Measurements from ENCODE around the gene MRPS5. TPM values are rescaled to one million over a fixed set of nuclear protein-coding genes. Genes with fewer than 3 reads are reported as not detected.

MRPS5 gene
- total RNA-seq, 1 donor from 2014 or later: 56.3 TPM

GRCh38 chr2:95059656-95060370 lies 61.8 kb downstream of the MRPS5 start:
- DNase-seq: no peak

DNA sequence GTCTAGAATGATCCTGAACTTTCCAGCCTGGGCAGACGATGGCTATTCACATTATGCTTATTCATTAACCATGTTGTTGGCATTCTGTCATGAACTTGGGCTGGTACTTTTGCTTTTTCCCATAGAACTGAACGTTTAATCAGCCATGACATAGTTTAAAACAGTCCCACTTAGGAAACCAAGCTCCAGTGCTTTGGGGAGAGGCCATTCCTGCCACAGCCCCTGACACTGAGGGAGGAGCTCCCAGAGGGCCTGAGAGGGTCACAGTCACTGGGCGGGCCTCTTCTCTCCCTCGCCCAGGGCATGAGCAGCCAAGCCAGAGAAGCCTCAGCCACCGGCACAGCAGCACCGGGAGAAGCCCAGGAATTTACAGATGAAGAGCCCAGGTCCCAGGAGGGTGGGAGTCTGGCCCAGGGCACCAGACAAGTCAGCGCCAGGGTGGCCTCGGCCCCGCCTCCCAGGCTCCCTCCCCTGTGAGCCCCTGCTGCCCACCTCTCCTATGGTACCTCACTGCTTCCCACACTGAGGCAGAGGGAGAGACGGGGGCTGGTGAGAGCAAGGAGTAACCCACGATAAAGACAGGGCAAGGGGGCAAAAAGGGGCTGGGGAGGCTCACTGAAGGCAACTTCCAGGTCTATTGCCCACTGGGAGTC lies 62.5 kb downstream of the MRPS5 start:
- DNase-seq: no peak

DNA sequence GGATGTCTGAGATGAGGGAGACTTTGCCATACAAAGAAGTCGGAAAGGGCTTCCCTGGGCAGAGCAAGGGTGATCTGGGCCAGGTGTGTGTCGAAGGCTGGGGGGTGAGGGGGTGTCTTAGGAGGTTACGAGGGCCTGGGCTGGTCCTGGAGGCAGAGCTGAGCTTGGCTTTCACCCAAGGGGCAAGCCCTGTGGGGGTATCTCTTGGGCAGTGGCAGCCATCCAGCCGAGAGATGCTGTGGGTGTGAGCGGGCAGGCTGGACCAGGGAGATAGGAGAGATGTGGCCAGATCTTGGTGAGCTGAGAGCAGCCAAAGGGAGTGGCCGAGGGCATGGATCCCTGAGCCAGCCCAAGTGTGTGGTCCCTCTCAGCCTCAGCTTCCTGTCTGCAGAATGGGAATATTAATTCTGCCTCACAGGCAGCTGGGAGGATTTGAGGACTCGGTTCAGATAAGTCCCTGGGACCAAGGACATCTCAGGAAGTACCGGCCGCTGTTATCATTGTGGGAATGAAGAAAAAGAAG lies 63.1 kb downstream of the MRPS5 start:
- DNase-seq: no peak

- DNase-seq: no peak
Observed at GRCh38 chr2:95057535-95058370, 63.9 kb downstream of the MRPS5 start.

GRCh38 chr2:95056461-95057459 lies 64.8 kb downstream of the MRPS5 start:
- no peak for DNase-seq

GRCh38 chr2:95056044-95056443 lies 65.6 kb downstream of the MRPS5 start:
- no peak for DNase-seq

DNA sequence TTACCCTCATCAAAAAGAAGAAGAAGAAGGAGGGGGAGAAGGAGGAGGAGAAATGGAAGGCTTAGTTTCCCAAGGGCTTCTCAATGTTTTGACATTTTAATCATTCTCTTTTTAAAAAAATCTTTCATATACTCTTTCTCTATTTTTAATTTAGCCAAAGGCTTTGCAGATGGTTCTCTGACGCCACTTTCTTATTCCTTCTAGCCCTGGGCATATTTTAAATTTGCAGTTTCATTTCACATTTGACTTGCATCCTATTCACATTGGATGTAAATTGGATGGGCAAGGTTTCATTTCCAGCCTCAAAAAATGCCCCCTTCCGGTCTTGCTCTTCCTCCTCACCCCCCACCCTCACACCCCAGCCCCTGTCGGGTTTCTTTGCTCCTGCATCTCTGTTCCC lies 66.3 kb downstream of the MRPS5 start:
- DNase-seq: no peak

- no peak for DNase-seq
Observed at GRCh38 chr2:95054016-95054415, 67.6 kb downstream of the MRPS5 start.

DNA sequence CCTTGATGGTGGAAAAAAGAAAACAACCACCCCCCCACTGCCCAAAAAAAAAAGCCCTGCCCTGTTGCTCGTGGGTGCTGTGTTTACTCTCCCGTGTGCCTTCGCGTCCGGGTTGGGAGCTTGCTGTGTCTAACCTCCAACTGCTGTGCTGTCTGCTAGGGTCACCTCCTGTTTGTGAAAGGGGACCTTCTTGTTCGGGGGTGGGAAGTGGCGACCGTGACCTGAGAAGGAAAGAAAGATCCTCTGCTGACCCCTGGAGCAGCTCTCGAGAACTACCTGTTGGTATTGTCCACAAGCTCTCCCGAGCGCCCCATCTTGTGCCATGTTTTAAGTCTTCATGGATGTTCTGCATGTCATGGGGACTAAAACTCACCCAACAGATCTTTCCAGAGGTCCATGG lies 68.1 kb downstream of the MRPS5 start:
- DNase-seq: no peak

DNA sequence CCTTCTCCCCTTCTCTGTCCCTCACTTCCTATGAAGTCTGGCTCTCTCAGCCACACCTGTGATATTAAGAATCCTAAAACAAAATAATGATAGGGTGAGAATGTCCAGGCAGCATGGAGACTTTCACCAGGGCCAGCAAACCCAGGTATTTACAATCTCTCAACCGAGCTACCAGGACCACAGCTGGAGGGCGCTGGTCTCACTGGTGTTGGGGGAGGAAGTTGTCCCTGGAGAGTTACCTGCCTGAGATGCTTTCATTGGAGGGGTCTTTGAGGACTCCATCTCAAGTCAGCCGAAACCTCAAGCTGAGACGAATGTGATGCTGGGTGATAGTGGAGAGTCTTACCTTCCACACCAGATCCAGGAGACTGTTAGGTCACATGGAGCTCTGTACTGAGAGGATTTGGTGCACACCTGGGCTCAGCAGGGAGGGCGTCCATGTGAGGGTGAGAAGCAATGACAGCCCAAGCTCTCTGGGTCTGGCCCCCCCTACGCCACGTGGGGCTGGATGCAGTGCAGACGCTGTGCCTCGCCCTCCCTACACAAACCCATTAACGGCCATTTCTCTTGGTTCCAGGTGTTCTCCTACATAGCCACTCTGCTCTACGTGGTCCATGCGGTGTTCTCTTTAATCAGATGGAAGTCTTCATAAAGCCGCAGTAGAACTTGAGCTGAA lies 68.7 kb downstream of the MRPS5 start:
- DNase-seq: no peak

DNA sequence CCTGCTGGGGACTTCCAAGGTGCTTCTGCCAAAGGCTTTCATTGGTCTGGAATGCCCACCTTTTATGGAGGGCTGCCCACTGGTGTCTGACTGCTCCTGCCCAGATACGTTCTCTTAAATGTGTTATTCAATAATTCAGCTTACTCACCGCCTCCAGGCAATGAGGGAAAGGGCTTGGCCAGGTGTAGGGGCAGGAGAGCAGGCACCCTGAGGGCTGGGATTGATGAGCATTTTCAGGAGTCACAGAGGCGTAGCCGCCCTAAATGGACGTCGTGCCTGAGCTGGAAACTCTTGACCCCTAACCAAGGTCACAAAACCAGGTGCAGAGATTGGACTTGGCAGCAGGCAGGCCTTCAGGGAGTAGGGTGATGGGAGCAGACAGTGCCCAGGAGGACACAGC lies 69.3 kb downstream of the MRPS5 start:
- no peak for DNase-seq

DNA sequence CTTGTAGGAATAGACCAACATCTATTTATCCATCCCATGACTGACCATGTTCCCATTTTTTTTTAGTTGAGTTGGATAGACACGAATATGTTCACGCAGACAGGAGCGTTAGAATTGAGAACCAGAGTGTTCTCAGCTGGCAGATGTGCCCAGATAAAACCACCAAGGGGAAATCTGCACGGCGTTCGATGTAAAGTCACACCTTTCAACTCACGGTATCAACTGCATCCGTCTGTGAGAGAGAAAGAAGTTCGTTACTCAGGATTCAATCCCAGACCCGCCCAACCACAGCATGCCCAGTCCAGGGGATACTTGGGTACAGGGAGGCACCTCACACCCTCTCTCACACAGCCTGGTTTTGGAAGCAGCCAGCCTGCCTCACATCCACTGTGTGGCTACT lies 70.0 kb downstream of the MRPS5 start:
- DNase-seq: no peak

DNA sequence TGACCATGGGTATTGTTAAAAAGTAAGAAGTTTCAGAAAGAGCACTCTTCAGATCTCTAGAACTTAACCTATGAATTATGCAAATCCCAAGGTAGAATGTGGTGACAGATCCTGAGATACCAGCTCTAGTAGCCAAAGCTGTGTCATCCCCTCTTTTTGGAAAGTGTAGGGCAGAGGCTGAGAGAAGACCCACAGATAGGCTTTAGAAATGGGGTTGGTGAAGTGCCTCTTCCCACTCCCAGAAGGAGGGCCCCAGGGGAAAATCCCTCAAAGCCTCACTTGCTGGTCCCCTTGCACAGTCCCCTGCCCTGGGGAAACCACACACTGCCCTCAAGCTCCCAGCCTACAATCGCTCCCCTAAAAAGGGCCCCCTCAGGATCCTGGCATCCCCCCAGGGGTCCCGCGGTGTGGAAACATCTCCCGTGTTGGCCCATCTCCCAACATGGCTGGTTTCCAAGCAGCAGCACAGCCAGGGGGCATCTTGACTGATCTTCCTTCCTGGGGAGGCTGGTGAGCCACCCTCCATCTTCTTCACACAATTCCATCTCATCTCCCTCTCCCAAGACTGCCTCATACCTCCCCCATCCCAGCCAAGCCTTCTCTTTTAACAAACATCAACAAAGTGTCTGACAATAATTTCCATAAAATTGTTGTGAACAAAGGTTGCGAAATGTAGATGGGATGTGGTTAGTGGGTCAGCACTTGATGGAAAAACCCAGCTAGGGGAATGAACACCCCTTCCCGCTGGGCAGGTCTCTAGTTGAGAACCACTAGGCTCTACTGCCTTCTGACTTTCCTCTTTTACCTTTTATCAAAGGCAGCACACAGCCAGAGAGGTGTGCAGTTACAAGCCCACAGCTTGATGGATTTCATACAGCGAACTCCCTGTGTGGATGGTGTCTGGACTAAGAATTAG lies 71.0 kb downstream of the MRPS5 start:
- no peak for DNase-seq

GRCh38 chr2:95049961-95050360 lies 71.6 kb downstream of the MRPS5 start:
- no peak for DNase-seq

- DNase-seq: no peak
Observed at GRCh38 chr2:95049683-95049955, 72.0 kb downstream of the MRPS5 start.

DNA sequence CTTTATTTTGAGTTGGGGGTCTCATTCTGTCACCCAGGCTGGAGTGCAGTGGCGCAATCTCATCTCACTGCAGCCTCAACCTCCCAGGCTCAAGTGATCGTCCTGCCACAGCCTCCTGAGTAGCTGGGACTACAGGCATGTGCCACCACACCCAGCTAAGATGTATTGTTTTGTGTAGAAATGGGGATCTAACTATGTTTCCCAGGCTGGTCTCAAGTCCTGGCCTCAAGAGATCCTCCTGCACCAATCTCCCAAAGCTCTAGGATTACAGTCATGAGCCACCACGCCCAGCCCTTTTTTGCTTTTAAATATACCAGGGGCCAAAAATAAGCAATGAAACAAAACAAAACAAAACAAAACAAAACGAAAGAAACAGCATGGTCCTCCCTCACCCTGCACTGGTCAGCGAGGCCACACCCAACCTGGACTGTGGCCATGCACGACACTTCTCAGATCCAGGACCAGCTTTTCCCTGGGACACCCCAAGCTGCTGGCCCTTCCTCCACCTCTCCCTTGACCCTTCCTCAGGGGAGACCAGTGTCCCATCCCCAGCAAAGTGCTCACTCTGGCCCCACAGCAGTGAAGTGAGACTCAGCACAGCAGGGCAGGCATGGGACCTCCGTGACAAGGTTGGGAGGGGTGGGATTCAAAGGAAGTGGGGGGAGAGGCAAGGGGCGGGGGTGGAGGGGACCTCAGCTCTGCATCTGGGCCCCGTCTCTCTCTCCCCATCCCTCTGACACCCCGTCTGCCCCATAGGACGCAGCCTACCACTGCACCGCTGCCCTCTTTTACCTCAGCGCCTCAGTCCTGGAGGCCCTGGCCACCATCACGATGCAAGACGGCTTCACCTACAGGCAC lies 72.6 kb downstream of the MRPS5 start:
- DNase-seq: no peak

DNA sequence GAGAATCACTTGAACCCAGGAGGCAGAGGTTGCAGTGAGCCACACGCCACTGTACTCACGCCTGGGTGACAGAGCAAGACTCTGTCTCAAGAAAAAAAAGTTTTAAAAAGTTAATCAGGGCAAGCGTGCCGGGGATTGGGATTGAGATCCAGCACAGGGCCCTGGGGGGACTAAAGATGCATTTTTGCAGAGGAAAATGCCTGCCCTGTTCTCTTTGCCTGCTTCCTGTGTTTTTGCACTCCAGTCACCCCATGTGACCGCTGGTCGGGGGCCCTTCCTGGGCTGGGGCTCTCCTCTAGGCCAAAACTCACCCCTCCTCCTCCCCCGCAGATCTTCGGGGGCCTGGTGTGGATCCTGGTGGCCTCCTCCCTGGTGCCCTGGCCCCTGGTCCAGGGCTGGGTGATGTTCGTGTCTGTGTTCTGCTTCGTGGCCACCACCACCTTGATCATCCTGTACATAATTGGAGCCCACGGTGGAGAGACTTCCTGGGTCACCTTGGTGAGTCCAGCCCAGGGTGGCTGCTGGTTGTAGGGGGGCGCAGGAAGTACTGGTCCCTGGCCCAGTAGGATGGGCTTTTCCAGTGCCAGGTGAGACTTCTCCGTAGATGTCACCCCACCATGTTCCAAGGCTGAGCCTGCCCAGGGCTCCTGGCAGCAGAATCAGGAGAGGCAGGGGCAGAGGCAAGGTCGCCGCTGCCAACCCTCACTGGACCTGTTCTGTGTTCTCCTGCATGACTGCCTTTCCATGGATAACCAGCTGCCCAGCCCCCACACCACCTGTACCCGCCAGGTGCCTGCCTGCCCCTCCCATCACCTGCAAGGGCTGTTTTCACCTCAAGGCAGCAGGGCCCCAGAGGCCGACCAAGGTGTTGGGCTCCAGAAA lies 73.7 kb downstream of the MRPS5 start:
- no peak for DNase-seq

DNA sequence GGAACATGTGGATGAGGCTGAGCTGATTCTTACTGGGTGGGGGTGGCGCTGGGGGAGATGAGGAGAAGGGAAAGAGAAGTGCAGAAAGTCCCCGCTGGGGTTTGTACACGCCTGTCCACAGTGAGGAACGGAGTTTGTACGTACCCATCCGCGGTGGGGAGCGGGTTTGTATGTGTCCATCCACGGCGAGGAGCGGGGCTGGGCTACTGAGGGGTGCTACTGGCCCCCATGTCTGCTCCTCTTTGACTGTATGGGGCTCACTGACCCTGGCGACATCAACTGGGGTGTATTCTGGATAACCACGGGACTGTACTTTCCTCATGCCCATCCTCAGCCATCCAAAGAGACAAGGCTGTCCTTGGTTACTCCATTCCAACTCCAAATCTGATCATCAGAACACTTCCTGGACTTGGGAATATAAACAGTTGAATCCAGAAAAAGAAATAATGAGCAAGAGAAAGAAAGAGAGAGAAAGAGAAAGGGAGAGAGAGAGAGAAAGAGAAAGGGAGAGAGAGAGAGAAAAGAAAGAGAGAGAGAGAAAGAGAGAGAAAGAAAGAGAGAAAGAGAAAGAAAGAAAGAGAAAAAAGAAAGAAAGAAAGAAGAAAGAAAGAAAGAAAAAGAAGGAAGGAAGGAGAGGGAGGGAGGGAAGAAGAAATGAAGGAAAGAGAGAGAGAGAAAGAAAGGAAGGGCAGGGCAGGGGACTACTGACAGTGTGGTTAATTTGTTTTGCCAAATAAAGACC lies 75.1 kb downstream of the MRPS5 start:
- DNase-seq: no peak

Measured in dermis blood vessel endothelial cell (primary cell).